ENCODE measurements around the gene ERFL. TPM values are rescaled to one million over a fixed set of nuclear protein-coding genes. Genes with fewer than 3 reads are reported as not detected.
A peak's percentile ranks its signal among the peaks of the same experiment; 100 is the strongest.

The ERFL gene
- total and polyA plus RNA-seq, 8 donors: 0.06 to 0.37 (median 0.22) TPM; not detected in 1

DNA sequence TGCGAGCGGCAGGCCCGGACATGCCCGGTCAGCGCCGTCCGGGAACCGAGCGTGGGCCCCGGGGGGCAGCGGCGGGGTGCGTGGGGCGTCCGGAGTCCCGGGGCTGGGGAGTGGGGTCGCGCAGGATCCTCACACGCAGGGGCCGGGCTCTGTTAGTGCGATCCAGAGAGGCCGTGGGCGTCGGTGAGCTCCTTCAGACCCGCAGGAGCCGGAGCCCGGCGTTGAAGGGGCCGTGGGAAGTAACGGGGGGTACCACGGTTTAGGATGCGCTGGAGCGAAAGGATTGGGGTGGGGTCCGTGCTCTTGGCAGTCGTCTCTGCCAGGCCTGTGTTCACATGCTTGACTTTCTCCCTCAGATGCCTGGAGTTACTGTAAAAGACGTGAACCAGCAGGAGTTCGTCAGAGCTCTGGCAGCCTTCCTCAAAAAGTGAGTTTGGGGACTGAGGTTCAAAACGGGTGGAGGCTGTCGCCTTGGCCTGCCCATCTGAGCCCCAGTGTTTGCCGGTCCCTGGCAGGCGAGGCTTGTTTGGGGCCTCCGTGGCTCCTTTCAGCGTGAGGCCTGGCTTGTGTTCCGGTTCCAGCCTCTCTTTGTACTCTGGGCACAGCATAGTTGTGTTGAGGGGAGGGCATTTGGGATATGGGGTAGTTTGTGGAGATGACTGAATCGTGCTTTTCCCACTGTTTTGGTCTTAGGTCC is 67.7 kb downstream of the ERFL start:
- no peak for ATAC-seq
- intact Hi-C loops (cut with DNase I): no loop called here
- peak overlapping the region; percentile 73 to 96 (median 90) for H3K4me3 ChIP-seq
- TF ChIP-seq, protein P1, sequence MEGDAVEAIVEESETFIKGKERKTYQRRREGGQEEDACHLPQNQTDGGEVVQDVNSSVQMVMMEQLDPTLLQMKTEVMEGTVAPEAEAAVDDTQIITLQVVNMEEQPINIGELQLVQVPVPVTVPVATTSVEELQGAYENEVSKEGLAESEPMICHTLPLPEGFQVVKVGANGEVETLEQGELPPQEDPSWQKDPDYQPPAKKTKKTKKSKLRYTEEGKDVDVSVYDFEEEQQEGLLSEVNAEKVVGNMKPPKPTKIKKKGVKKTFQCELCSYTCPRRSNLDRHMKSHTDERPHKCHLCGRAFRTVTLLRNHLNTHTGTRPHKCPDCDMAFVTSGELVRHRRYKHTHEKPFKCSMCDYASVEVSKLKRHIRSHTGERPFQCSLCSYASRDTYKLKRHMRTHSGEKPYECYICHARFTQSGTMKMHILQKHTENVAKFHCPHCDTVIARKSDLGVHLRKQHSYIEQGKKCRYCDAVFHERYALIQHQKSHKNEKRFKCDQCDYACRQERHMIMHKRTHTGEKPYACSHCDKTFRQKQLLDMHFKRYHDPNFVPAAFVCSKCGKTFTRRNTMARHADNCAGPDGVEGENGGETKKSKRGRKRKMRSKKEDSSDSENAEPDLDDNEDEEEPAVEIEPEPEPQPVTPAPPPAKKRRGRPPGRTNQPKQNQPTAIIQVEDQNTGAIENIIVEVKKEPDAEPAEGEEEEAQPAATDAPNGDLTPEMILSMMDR (IDR thresholded peaks at IDR 0.05): no peak
- WGBS, 2 donors: 1% methylated on average over 42 to 45 of the region's 45 CpGs
- no peak for DNase-seq
- H3K27ac ChIP-seq: peak overlapping the region; percentile 90 to 98 (median 94)
- H3K36me3 ChIP-seq: peaks cover 2 to 30% (median 16%) of the 10 kb centered on the region in 3 donors
- peaks cover 20 to 33% (median 22%) of the 10 kb centered on the region in 3 donors for H3K4me1 ChIP-seq
- no peak for FAIRE-seq
- H3K27me3 ChIP-seq: no peaks in the 10 kb centered on the region
- no peaks in the 10 kb centered on the region for H3K9me3 ChIP-seq

DNA sequence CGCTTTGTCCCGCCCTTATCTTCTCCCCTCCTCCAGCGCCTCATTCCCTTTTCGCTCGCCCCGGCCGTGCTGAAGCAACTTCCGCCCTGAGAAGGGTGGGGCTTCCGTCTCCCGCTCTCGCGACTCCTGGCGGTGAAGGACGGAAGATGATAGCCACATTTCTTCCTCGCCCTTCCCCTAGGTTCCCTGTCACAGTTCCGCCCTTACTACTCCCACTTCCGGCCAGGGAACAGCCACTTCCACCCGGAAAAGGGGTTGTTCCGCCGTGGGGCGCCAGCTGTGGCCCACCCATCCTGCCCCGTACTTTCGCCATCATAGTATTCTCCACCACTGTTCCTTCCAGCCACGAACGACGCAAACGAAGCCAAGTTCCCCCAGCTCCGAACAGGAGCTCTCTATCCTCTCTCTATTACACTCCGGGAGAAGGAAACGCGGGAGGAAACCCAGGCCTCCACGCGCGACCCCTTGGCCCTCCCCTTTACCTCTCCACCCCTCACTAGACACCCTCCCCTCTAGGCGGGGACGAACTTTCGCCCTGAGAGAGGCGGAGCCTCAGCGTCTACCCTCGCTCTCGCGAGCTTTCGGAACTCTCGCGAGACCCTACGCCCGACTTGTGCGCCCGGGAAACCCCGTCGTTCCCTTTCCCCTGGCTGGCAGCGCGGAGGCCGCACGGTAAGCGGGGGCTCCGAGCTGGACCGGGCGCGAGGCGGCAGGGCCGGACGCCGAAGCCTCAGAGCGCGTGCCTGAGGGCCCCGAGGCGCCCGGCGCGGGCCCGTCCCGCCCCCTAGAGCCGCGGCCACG is 68.4 kb downstream of the ERFL start, which contains the start of gene RPS19:
Gene RPS19 (plus strand): TSS at position 638 of the 801 bp plus-strand sequence. CDS start 520 bp downstream, outside the sequence.
- Histone ChIP-seq H3K27ac (peak within 1 kb of the TSS; percentile 90 to 98 (median 94)), H3K27me3 (no peaks in the 10 kb centered on the region), H3K36me3 (peaks cover 0 to 24% (median 13%) of the 10 kb centered on the region in 3 donors), H3K4me3 (peak within 1 kb of the TSS; percentile 73 to 96 (median 90)), H3K9me3 (no peaks in the 10 kb centered on the region), H3K4me1 (peaks cover 20 to 33% (median 22%) of the 10 kb centered on the region in 3 donors)
- TF ChIP-seq, protein P1 (IDR thresholded peaks at IDR 0.05): peak; percentile 48 to 67 (median 54)
- WGBS, 2 donors: 0% methylated on average over 73 to 76 of the region's 76 CpGs
- peak; percentile 97 to 100 (median 99) for DNase-seq
- ATAC-seq: peak; percentile 90 to 95 (median 90)
- intact Hi-C loops (cut with DNase I): no loop called here
- FAIRE-seq: peak; percentile 89

DNA sequence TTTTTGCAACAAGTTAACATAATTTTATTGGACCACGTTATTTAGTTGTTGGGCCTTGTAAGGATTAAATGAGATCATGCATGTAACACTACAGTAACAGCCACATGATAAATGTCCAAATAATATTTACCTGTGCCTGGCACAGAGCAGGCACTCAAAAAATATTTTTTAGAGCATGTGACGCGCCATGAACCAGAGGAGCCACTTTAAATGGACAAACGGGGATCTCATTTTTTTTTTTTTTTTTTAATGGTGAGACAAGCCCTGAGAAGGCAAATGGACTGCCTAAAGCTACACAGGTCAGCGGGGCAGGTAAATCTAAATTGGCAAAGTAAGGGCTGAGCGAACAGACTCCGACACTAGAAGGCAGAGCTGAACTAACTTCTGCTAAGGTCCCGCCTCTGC is 69.0 kb downstream of the ERFL start:
- H3K27ac ChIP-seq: peak overlapping the region; percentile 26 to 98 (median 92)
- peaks cover 20 to 33% (median 22%) of the 10 kb centered on the region in 3 donors for H3K4me1 ChIP-seq
- no peaks in the 10 kb centered on the region for H3K9me3 ChIP-seq
- 1% methylated on average over 8 of the region's 8 CpGs for WGBS, 2 donors
- H3K27me3 ChIP-seq: no peaks in the 10 kb centered on the region
- H3K4me3 ChIP-seq: peak overlapping the region in 2 of 4 donors; percentile 92 to 96
- TF ChIP-seq, protein P1 (IDR thresholded peaks at IDR 0.05): no peak
- FAIRE-seq (no peak), ATAC-seq (peak; percentile 4 to 13 (median 8)), DNase-seq (no peak)
- H3K36me3 ChIP-seq: peaks cover 0 to 18% (median 7%) of the 10 kb centered on the region in 3 donors
- intact Hi-C loops (cut with DNase I): no loop called here

Small RNA genes lying within 50 kb of the gene (microRNA-seq; reads per million reads assigned to microRNA genes)
- 0 to 0.29 reads per million in 2 donors for gene MIR6797

Other genes with a start within 250 kb of the ERFL start
- gene CEACAM7, start 240.2 kb downstream of the ERFL start, total RNA-seq: 1 to 10 TPM; 1.5 to 6.4 (median 2.6) TPM
- 1 to 10 TPM; 1.2 to 3.8 TPM for gene CEACAM7, start 240.2 kb downstream of the ERFL start, polyA plus RNA-seq
- gene CEACAM5, start 219.8 kb downstream of the ERFL start, total RNA-seq: 1 to 10 TPM in 1 of 6 donors, under 1 TPM in 2, not detected in 3; 0.12 to 5.8 (median 0.32) TPM
- under 1 TPM; 0.02 to 0.30 TPM for gene CEACAM5, start 219.8 kb downstream of the ERFL start, polyA plus RNA-seq
- 1 to 10 TPM; 3.6 to 9.0 (median 8.0) TPM for gene CEACAM6, start 172.9 kb downstream of the ERFL start, total RNA-seq
- 1 to 10 TPM in 1 of 2 donors, under 1 TPM in 1; 0.68 to 1.7 TPM for gene CEACAM6, start 172.9 kb downstream of the ERFL start, polyA plus RNA-seq
- gene CEACAM3, start 131.9 kb downstream of the ERFL start, total RNA-seq: under 1 TPM in 2 of 6 donors, not detected in 4; 0.41 to 0.61 TPM
- not detected for gene CEACAM3, start 131.9 kb downstream of the ERFL start, polyA plus RNA-seq
- not detected for gene LYPD4, start 83.8 kb downstream of the ERFL start, total RNA-seq
- gene LYPD4, start 83.8 kb downstream of the ERFL start, polyA plus RNA-seq: not detected
- not detected for gene DMRTC2, start 83.4 kb downstream of the ERFL start, total RNA-seq
- gene DMRTC2, start 83.4 kb downstream of the ERFL start, polyA plus RNA-seq: not detected
- gene RPS19, start 68.2 kb downstream of the ERFL start, total RNA-seq: 1,000 to 10,000 TPM in 5 of 6 donors, 100 to 1,000 TPM in 1; 939 to 1,697 (median 1,289) TPM
- gene RPS19, start 68.2 kb downstream of the ERFL start, polyA plus RNA-seq: 1,000 to 10,000 TPM; 1,099 to 2,267 TPM
- gene CD79A, start 51.2 kb downstream of the ERFL start, total RNA-seq: under 1 TPM in 5 of 6 donors, not detected in 1; 0.16 to 1.00 (median 0.31) TPM
- under 1 TPM; 0.11 to 0.23 TPM for gene CD79A, start 51.2 kb downstream of the ERFL start, polyA plus RNA-seq
- gene ARHGEF1, start 45.3 kb downstream of the ERFL start, total RNA-seq: 10 to 100 TPM; 26.3 to 65.6 (median 37.0) TPM
- 100 to 1,000 TPM; 139 to 179 TPM for gene ARHGEF1, start 45.3 kb downstream of the ERFL start, polyA plus RNA-seq
- 10 to 100 TPM; 49.8 to 79.4 (median 66.8) TPM for gene RABAC1, start 30.9 kb upstream of the ERFL start, total RNA-seq
- gene RABAC1, start 30.9 kb upstream of the ERFL start, polyA plus RNA-seq: 100 to 1,000 TPM; 117 to 134 TPM
- gene ATP1A3, start 65.8 kb upstream of the ERFL start, total RNA-seq: under 1 TPM; 0.09 to 0.44 (median 0.32) TPM
- 1 to 10 TPM in 1 of 2 donors, under 1 TPM in 1; 0.30 to 1.2 TPM for gene ATP1A3, start 65.8 kb upstream of the ERFL start, polyA plus RNA-seq
- gene GRIK5, start 141.8 kb upstream of the ERFL start, total RNA-seq: 1 to 10 TPM; 1.9 to 3.6 (median 3.1) TPM
- gene GRIK5, start 141.8 kb upstream of the ERFL start, polyA plus RNA-seq: 10 to 100 TPM in 1 of 2 donors, 1 to 10 TPM in 1; 4.8 to 10.5 TPM
- 1 to 10 TPM; 3.9 to 8.5 (median 5.8) TPM for gene ZNF574, start 147.7 kb upstream of the ERFL start, total RNA-seq
- 1 to 10 TPM; 4.9 to 6.2 TPM for gene ZNF574, start 147.7 kb upstream of the ERFL start, polyA plus RNA-seq
- gene POU2F2, start 204.0 kb upstream of the ERFL start, total RNA-seq: 1 to 10 TPM in 3 of 6 donors, under 1 TPM in 3; 0.56 to 5.6 (median 1.00) TPM
- gene POU2F2, start 204.0 kb upstream of the ERFL start, polyA plus RNA-seq: 1 to 10 TPM; 1.7 to 1.9 TPM